GM19240 (cell line): Measurements from ENCODE around the gene ZNF148.
A peak's percentile ranks its signal among the peaks of the same experiment; 100 is the strongest.
"Not testable (repeated sequence)": the region's sequence is repeated elsewhere in the genome, so short reads cannot be mapped to it uniquely, and the experiment has no call there.

Source experiments
- DNase-seq: peaks from one replicate; pipeline ENCODE4 v3.0.0; 2011; ENCODE audit warnings: low spot score; ENCODE audit not compliant: insufficient read length

ZNF148 gene

DNA sequence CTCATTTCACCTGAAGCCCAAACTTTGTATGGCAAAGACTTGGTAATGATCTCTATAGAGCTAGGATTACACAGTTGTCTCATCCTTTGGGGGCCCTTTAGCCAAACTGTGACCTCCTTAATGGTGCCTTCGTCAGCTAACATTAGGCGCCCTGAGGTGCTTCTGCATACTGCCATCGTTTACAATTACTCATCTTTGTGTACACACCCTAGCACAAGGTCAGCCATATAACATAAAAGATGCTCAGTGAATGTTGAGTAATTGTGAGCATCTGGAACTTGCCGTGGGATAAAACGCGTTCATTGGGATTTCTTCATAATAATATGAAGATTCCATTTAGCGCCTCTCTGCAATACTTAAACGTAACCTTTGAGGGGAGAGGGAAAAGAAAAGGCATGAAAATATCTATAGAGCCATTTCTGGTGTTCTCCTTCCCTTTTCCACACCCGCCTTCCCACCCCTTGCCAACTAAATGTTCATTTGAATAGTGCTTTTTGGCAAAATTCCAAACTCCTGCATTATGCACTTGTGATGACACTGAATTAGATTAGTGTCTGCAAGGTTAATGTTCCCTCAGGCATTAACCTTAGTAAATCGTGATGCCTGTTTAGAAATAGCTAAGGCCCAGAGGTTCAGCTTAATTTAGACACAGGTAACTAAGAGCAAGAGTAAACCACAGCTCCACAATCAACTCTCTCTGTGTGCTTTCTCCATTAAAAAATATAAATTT, 990 bp upstream of the ZNF148 start:
- no peak for DNase-seq

DNA sequence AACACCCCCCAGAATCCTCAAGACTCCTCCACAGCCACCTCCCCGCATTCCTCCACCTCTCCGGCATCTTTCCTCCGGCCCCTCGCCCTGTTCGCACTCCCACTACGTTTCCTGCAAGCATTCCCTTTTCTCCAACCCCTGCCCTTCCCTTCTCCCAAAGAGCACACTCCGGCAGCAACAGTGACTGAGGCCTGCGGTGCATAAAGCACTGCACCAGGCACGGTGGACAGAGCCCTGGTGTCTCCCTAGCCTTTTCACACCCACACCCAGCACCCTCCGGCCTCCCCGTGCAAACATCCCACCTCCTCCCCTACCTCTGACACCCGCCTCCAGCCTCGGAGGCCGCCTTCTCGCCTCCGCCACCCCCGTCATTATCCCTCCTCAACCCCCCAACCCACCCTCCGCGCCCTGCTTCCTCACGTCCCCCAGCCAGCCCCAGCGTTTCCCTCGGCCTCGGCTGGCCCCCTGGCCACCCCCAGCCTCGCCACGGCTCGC, 577 bp downstream of the ZNF148 start:
- peak; percentile 18 for DNase-seq

DNA sequence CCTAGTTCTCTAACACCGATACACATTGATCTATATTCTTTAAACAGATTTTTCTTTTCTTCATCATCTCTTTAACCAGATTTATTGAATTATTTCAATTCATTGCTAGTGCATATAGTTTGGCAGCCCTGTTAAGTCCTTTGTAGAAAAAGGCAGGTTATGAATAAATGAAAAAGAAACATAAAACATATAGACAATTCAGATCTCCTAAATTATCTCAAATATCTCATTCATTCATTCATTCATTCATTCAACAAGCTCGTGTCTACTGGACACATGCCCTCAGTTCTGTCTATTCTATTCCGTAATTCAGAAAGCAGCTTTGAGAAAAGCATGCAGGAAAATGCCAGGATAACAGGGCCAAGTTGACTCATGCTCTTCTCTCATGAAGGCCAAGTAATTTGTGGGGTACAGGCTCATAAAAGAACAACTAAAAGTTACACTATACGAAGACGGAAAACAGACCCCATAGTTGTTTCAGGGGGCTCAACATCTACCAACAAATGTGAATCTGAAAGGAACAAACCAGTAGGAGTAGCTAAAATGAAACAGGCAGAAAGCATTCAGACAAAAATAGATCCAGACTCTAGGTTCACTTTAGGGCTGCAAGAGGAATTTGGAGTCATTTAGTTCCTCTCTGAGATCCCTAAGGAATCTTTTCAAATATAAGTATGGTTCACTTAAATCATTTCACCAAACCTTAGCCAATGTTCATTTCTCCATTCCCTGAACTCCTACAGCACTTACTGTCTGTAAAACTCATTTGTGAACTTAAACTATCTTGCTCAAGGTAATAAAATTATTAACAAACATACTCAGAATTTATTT, 7.5 kb downstream of the ZNF148 start:
- DNase-seq: no peak

DNA sequence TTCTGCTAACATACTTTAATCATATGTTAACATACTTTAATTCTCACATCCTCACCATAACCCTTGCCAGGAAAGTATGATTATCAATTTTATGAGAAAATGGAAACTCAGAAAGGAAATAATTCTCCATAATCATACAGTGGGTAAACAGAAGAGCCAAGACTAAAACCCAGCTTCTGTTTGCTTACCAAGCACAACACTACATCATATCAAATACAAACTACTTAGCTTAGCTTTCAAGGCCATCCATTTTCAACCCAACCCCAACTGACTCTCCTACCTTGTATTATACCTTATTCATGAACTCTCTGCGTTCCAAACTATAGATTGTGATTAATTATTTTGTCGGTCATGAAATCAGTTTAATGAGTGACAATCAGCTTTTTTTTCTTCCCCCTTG, 9.0 kb downstream of the ZNF148 start:
- DNase-seq: no peak

DNA sequence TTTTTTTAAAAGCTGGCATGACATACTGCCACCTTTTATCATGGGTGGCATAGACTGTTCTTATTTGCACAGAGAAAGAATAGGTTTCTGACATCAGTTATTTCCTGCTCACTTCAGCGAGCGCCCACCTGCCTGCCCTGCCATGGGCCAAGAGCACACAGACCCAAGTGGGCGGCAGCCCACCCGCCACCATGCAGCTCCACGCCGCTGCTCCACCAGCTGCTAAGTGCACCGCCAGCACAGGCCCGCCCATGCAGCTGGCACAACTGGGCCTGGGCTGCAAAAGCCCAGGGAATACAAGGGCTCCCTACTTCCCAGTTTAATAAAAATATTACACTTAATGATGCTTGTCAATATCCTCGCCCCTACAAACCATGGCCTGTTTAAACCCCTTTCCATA, 15.4 kb downstream of the ZNF148 start:
- no peak for DNase-seq

DNA sequence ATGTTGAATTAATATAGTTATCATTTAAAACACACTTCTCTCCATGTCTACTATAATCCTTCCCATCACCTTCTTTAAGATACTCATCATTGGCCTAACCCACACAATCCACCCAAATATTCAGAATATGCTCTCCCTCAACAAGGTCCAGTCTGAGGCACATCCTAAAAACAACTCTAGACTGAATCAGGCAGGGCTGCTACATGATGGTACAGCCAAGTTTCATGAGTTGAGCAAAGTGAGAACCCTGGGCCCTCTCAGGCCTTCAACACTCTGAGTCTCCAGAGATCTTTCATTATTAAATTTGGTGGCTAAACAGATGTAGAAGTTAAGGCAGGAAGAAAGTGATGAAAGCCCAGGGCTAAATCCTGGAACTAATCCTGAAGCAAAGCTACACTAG, 16.2 kb downstream of the ZNF148 start:
- no peak for DNase-seq

DNA sequence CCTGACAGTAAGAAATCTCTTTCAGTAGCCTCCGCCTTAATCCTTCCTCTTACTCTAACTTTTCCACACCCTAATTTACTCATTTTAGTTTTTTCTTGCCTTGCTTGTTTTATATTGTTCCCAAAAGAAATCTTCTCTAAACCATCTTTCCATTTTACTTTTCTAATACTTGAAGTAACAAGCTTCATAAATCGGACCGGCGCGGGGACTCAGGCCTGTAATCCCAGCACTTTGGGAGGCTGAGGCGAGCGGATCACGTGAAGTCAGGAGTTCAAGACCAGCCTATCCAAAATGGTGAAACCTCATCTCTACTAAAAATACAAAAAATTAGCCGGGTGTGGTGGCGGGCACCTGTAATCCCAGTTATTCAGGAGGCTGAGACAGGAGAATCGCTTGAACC, 17.3 kb downstream of the ZNF148 start:
- DNase-seq: no peak

DNA sequence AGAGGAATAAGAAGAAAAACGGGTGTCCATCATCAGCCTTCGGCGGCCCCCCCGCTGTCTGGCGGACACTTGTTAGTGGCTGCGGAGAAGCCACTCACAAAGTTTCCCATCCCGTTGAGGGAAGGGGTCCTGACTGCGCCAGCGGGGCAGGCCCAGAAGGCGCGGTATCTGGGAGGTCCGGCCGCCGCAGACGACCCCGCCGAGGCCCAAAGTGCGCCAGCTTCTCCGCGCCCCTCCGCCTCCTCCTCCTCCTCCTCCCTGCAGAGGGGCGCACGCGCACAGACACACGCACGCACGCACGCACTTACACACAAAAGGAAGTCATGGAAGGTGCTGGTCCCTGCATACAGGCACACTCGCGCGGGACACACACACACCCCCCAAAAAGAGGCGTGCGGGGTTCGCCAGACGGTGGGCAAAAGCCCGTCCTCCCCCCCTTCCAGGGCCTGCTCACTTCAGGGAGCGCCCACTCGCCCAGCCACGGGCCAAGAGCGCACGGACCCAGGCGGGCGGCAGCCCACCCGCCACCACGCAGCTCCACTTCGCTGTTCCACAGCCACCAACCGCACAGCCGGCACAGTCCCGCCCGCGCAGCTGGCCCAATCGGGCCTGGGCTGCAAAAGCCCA, 18.0 kb downstream of the ZNF148 start:
- DNase-seq: peak; percentile 29

DNA sequence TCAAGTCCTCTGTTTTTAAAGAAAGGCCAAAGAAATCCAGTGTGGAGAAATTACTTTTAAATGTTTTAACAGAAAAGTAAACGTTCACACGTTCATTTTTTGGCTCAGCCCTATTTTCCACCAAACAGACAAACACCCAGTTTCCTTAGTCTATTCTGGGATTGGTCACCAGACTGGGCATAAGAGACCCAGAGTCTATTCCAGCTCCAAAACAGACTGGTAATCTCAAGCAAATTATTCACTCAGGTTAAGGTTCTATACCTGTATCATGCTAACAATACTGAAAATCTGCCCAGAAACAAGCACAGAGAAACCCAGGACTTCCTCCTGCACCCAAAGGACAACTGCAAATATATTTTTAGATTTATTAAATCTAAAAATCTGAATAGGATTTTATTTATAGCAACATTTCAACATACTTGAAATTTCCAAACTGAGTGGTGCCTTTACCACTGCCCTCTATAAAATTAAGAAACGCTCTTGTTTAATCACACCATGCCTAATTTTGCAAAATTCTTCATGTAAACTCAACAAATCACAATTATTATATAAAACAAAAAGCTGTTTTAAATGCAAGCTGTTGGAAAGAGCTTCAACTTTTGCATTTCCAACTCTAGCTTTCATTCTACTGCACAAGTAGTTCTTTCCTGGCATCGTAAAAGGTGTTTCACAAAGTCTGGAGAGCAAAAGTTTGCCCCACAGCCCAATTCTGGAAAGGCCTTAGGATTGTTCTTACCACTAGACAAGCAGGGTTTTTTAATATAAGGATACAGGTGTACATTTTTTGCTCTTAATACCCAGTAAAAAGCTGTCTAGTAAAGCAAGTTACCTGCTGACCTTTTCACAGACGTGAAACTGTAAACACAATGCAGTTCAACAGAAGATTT, 18.7 kb downstream of the ZNF148 start:
- no peak for DNase-seq

DNA sequence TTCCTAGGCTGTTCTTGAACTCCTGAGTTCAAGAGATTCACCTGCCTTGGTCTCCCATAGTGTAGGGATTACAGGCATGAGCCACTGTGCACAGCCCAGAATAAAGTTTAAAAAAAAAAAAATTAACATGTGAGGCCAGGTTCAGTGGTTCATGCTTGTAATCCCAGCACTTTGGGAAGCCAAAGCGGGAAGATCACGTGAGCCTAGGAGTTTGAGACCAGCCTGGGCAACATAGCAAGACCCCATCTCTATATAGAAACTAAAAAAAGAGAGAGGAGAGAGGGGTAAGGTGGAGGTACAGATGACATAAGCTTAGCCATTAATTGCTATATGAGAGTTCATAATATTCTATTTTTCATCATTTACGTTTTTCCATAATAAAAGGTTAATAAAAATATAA, 21.5 kb downstream of the ZNF148 start:
- DNase-seq: no peak

DNA sequence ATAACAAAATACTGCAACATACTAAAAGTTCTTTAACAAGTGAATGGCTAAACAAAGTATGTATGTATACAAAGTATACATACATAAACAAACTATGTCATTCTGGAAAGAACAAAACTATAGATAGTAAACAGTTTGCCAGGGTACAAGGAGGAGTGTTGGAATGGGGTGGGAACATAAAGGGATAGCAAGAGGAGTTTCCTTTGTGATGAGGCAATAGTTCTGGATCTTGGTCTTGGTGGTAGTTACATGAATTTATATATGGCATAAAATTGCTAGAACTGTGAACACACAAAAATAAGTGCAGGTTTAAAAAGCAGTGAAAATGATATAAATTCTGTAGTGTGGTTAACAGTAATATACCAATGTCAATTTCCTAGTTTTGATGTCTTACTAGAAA, 22.0 kb downstream of the ZNF148 start:
- DNase-seq: no peak

DNA sequence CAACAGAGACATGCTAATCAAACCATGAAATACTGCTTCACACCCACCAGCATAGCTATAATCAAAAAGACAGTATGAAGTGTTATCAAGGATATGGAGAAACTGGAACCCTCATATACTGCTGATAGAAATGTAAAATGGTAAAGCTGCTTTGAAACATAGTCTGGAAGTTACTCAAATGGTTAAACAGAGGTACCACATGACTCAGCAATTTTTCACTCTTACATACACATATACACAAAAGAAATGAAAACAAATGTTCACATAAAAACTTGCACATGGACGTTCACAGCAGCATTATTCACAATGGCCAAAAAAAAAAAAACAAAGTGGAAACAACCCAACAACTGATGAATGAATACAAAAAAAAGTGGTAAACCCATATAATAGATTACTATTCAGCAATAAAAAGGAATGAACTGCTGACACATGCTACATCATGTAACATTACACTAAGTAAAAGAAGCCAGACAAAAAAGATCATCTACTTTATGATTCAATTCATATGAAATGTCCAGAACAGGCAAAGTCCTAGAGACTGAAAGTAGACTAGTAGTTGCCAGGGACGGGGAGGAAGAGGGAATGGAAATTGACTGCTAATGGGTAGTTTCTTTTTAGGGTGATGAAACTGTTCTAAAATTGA, 23.2 kb downstream of the ZNF148 start:
- DNase-seq: no peak

DNA sequence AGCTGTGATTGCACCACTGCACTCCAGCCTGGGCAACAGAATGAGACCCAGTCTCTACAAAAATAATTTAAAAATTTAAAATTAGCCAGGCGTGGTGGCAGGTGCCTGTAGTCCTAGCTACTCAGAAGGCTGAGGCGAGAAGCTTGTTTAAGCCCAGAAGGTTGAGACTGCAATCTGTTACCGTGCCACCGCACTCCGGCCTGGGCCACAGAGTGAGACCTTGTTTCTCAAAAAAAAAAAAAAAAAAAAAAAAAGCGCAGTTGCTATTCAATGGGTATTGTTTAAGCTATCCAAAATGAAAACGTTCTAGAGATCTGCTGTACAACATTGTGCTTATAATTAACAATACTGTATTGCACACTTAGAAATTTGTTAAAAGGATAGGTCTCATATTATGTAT, 24.0 kb downstream of the ZNF148 start:
- DNase-seq: no peak

DNA sequence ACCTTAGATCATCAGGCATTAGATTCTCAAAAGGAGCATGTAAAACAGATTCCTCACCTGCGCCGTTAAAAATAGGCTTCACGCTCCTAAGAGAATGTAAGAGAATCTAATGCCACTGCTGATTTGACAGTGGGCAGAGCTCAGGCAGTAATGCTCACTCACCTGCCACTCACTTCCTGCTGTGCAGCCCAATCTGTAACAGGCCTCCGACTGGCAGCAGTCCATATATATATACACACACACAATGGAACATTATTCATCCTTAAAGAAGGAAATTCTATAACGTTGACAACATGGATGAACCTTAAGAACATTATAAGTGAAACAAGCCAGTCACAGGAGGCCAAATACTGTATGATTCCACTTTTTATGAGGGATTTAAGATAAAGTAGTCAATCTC, 24.5 kb downstream of the ZNF148 start:
- no peak for DNase-seq

DNA sequence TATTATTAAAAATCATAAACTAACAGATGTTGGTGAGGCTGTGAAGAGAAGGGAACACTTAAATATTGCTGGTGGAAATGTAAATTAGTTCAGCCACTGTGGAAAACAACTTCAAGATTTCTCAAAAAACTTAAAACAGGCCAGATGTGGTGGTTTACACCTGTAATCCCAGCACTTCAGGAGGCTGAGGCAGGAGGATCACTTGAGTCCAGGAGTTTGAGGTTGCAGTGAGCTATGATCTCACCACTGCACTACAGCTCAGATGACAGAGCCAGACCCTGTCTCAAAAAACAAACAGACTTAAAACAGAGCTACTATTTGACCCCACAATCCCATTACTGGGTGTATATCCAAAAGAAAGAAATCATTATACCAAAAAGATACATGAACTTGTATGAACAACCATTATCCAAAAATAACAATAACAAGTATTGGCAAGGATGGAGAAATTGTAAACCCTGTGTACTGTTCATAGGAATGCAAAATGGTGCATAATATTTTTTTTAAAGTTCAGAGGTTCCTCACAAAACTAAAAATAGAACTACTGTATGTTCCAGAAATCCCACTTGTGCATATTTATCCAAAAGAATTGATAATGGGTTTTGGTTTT, 25.5 kb downstream of the ZNF148 start:
- no peak for DNase-seq

DNA sequence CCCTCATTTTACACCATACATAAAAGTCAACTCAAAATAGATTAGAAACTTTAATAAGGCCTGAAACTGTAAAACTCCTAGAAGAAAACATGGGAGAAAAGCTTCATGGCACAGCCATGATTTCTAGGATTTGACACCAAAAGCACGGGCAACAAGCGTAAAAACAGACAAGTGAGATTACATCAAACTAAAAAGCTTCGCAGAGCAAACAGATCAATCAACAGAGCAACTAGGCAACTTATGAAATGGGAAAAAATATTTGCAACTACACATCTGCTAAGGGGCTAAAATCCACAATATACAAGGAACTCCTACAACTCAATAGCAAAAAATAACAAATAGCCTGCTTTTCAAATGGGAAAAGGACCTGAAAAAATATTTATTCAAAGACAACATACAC, 26.1 kb downstream of the ZNF148 start:
- DNase-seq: no peak

DNA sequence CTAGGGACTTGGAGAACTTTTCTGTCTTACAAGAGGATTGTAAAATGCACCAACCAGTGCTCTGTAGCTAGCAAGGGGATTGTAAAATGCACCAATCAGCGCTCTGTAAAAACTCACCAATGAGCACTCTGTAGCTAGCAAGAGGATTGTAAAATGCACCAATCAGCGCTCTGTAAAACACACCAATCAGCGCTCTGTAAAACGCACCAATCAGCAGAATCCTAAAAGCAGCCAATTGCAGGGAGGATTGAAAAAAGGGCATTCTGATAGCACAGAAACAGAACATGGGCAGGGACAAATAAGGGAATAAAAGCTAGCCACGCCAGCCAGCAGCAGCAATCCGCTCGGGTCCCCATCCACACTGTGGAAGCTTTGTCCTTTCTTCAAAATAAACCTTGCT, 31.8 kb downstream of the ZNF148 start:
- DNase-seq: not testable (repeated sequence)

DNA sequence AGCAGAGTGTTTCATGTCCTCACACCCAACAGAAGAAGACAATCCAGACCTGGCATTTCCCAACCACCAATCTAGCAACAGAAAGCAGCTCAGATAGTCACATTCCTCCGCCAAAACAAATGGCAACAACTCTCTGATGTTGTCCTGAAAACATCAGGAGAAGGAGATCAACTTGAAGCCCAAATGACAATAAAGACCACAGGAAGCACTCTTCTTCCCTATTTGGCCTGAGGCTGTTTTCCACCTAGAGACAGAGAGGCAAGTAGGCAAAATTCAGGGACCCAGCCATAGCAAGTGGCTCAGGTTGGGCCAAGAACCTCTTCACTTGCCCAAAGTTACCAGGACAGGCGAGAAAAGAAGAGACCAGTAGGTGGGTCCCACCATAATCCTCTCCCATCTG, 35.0 kb downstream of the ZNF148 start:
- no peak for DNase-seq

DNA sequence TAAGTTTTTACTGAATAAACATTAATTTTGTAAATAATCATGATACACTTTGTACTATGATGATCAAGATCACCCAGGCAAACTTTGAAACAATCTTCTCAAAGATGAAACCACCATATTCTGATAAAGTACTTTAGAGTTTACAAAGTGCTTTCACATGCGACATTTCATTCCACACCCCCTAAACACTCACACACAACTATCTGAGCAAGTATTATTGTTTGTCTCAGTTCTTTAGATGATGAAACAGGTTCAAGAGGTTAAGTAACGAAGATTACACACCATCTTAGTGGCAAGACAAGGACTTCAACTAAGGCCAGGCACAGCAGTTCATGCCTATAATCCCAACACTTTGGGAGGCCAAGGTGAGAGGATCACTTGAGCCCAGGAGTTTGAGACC, 37.6 kb downstream of the ZNF148 start:
- no peak for DNase-seq
